Subcutaneous adipose tissue (tissue), 4 donors: ENCODE data around the gene TMEM132A. TPM values are rescaled to one million over a fixed set of nuclear protein-coding genes. Genes with fewer than 3 reads are reported as not detected.

Experiments
- CTCF ChIP-seq: fragments of 450-650 bp; IDR thresholded peaks from one replicate; pipeline ENCODE4 v1.5.1; 2016; ENCODE audit warnings: low read depth, mild to moderate bottlenecking, control low read depth, antibody characterized with exemption, moderate library complexity
- total RNA-seq, 4 donors: library from RNA; depleted of rRNA; stranded (reverse); fragments of >200 nt; gene quantifications; one replicate each; pipeline ENCODE4 v1.1.0, GENCODE V29; 2016

TMEM132A gene
- total RNA-seq, 4 donors from 2014 or later: 0.51 to 3.0 (median 1.3) TPM

GRCh38 chr11:60880643-60881282, 43.5 kb upstream of the TMEM132A start:
- no peak for TF ChIP-seq CTCF

- no peak for TF ChIP-seq CTCF
Observed at GRCh38 chr11:60887556-60887955, 36.7 kb upstream of the TMEM132A start.

GRCh38 chr11:60889869-60890311, 34.4 kb upstream of the TMEM132A start:
- TF ChIP-seq CTCF: no peak

- TF ChIP-seq CTCF: no peak
Observed at GRCh38 chr11:60890696-60891095, 33.6 kb upstream of the TMEM132A start.

GRCh38 chr11:60891103-60891741, 33.0 kb upstream of the TMEM132A start:
- no peak for TF ChIP-seq CTCF

- no peak for TF ChIP-seq CTCF
Observed at GRCh38 chr11:60895687-60896086, 28.6 kb upstream of the TMEM132A start.

- TF ChIP-seq CTCF: no peak
Observed at GRCh38 chr11:60897496-60897895, 26.8 kb upstream of the TMEM132A start.
